ENCODE measurements around the gene HK1. TPM values are rescaled to one million over a fixed set of nuclear protein-coding genes. Genes with fewer than 3 reads are reported as not detected.
"Not testable (repeated sequence)": the region's sequence is repeated elsewhere in the genome, so short reads cannot be mapped to it uniquely, and the experiment has no call there.

Gene HK1
- polyA plus RNA-seq, 1 donor, result 19.3 TPM

GRCh38 chr10:69275444-69275843, 2.9 kb upstream of the HK1 start:
- no peak overlapping the region for H3K4me3 ChIP-seq (ENCODE audit: low read length)
- H3K4me1 ChIP-seq (ENCODE audit: control insufficient read depth, insufficient read depth, low read length), result no peaks in the 10 kb centered on the region
- no peaks in the 10 kb centered on the region for H3K36me3 ChIP-seq (ENCODE audit: control insufficient read depth, insufficient read depth, low read length)
- H3K27me3 ChIP-seq (ENCODE audit: control insufficient read depth, insufficient read depth, low read length), result no peaks in the 10 kb centered on the region
- no peak for DNase-seq
- WGBS (ENCODE audit: insufficient coverage, low lambda C conversion rate), result no CpG with 5 or more reads among the region's 1 CpG
- H3K9me3 ChIP-seq (ENCODE audit: control insufficient read depth, low read depth, low read length), result no peaks in the 10 kb centered on the region
- no peak overlapping the region for H3K27ac ChIP-seq (ENCODE audit: low read length)

- Histone ChIP-seq H3K4me3 (ENCODE audit: low read length) (no peak overlapping the region), H3K27me3 (ENCODE audit: control insufficient read depth, insufficient read depth, low read length) (peaks cover 2% of the 10 kb centered on the region), H3K9me3 (ENCODE audit: control insufficient read depth, low read depth, low read length) (no peaks in the 10 kb centered on the region), H3K36me3 (ENCODE audit: control insufficient read depth, insufficient read depth, low read length) (no peaks in the 10 kb centered on the region), H3K27ac (ENCODE audit: low read length) (no peak overlapping the region), H3K4me1 (ENCODE audit: control insufficient read depth, insufficient read depth, low read length) (no peaks in the 10 kb centered on the region)
- 100% methylated on average over 1 of the region's 6 CpGs for WGBS (ENCODE audit: insufficient coverage, low lambda C conversion rate)
- DNase-seq, result no peak
Observed at GRCh38 chr10:69276503-69276902, 1.8 kb upstream of the HK1 start.

- WGBS (ENCODE audit: insufficient coverage, low lambda C conversion rate), result no CpG with 5 or more reads among the region's 2 CpGs
- Histone ChIP-seq H3K4me1 (ENCODE audit: control insufficient read depth, insufficient read depth, low read length) (no peaks in the 10 kb centered on the region), H3K36me3 (ENCODE audit: control insufficient read depth, insufficient read depth, low read length) (no peaks in the 10 kb centered on the region), H3K27ac (ENCODE audit: low read length) (no peak overlapping the region), H3K27me3 (ENCODE audit: control insufficient read depth, insufficient read depth, low read length) (peaks cover 5% of the 10 kb centered on the region), H3K9me3 (ENCODE audit: control insufficient read depth, low read depth, low read length) (no peaks in the 10 kb centered on the region), H3K4me3 (ENCODE audit: low read length) (no peak overlapping the region)
- no peak for DNase-seq
Observed at GRCh38 chr10:69279110-69279509, 814 bp downstream of the HK1 start.

DNA sequence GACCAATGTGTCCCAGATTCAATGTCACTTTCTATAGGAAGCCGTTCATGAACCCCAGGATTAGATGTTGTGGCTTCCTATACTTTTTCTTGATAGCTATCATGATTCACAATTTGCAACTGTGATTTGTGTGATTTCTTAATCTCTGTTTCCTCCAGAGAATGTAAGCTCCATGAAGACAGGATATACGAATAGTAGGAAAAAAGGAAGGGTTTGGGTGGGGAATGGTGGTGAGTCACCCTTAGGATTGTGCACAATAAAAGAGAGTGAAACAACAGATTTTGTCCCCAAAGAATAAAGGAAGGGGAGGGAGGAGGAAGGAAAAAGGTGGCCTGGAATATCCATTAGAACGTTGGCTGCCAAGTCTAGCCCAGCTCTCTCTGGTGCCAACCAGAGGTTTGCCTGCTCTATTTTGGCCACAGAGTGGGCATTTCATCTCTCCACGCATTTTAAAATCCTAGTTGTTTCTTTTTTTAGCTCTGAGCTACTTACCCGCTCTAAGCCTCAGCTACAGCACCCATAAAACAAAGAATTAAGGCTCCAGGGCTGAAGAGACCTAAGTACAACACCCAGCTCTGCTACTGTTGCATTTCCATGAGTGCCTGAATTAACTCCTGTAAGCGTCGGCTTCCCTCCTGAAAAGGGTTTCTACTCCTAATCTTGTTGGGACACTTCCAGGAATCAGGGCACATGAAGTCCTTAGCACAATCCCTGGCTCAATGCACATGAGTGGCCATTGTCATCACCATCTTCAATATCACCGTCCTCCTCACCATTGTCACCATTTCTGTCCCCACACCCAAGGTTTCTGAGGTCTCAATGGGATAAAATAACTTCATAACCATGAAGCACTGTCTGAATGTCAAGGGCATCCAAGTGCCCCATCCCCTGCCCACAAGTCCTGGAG, 3.5 kb downstream of the HK1 start:
- WGBS (ENCODE audit: insufficient coverage, low lambda C conversion rate), result 100% methylated on average over 1 of the region's 8 CpGs
- Histone ChIP-seq H3K9me3 (ENCODE audit: control insufficient read depth, low read depth, low read length) (no peaks in the 10 kb centered on the region), H3K4me3 (ENCODE audit: low read length) (no peak overlapping the region), H3K36me3 (ENCODE audit: control insufficient read depth, insufficient read depth, low read length) (no peaks in the 10 kb centered on the region), H3K27me3 (ENCODE audit: control insufficient read depth, insufficient read depth, low read length) (peaks cover 9% of the 10 kb centered on the region), H3K4me1 (ENCODE audit: control insufficient read depth, insufficient read depth, low read length) (no peaks in the 10 kb centered on the region), H3K27ac (ENCODE audit: low read length) (no peak overlapping the region)
- DNase-seq, result no peak

DNA sequence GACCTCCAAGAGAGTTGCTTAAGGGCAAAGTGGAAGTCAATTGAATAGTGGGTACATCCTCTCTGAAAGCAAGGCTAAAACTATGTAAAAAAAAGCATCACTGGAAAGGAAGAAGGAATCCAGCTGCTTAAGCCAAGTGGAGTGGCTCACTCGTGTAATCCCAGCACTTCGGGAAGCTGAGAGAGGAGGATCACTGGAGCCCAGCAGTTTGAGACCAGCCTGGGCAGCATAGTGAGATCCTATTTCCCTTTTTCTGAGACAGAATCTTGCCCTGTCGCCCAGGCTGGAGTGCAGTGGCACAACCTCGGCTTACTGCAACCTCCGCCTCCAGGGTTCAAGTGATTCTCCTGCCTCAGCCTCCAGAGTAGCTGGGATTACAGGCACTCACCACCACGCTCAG, 6.1 kb downstream of the HK1 start:
- H3K9me3 ChIP-seq (ENCODE audit: control insufficient read depth, low read depth, low read length); H3K36me3 ChIP-seq (ENCODE audit: control insufficient read depth, insufficient read depth, low read length); H3K27me3 ChIP-seq (ENCODE audit: control insufficient read depth, insufficient read depth, low read length); H3K4me1 ChIP-seq (ENCODE audit: control insufficient read depth, insufficient read depth, low read length); DNase-seq; H3K27ac ChIP-seq (ENCODE audit: low read length); H3K4me3 ChIP-seq (ENCODE audit: low read length): not testable (repeated sequence)
- no CpG with 5 or more reads among the region's 6 CpGs for WGBS (ENCODE audit: insufficient coverage, low lambda C conversion rate)

GRCh38 chr10:69285699-69286098, 7.4 kb downstream of the HK1 start:
- no peak for DNase-seq
- H3K27me3 ChIP-seq (ENCODE audit: control insufficient read depth, insufficient read depth, low read length), result peaks cover 9% of the 10 kb centered on the region
- no peaks in the 10 kb centered on the region for H3K4me1 ChIP-seq (ENCODE audit: control insufficient read depth, insufficient read depth, low read length)
- no peak overlapping the region for H3K27ac ChIP-seq (ENCODE audit: low read length)
- 50% methylated on average over 1 of the region's 4 CpGs for WGBS (ENCODE audit: insufficient coverage, low lambda C conversion rate)
- no peaks in the 10 kb centered on the region for H3K36me3 ChIP-seq (ENCODE audit: control insufficient read depth, insufficient read depth, low read length)
- H3K4me3 ChIP-seq (ENCODE audit: low read length), result no peak overlapping the region
- no peaks in the 10 kb centered on the region for H3K9me3 ChIP-seq (ENCODE audit: control insufficient read depth, low read depth, low read length)

DNA sequence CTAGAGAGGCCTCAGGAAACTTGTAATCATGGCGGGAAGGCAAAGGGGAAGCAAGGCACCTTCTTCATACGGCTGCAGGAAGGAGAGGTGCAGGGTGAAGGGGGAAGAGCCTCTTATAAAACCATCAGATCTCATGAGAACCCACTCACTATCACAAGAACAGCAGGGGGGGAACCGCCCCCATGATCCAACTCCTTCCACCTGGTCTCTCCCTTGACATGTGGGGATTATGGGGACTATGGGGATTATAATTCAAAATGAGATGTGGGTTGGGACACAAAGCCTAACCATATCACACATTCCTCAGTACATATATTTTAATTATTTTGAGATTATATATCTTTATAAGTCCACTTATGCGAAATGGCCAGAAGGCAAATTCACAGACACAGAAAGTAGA, 8.9 kb downstream of the HK1 start:
- no peaks in the 10 kb centered on the region for H3K36me3 ChIP-seq (ENCODE audit: control insufficient read depth, insufficient read depth, low read length)
- H3K9me3 ChIP-seq (ENCODE audit: control insufficient read depth, low read depth, low read length), result no peaks in the 10 kb centered on the region
- DNase-seq, result no peak
- H3K4me3 ChIP-seq (ENCODE audit: low read length), result no peak overlapping the region
- WGBS (ENCODE audit: insufficient coverage, low lambda C conversion rate), result no CpG with 5 or more reads among the region's 4 CpGs
- peaks cover 8% of the 10 kb centered on the region for H3K27me3 ChIP-seq (ENCODE audit: control insufficient read depth, insufficient read depth, low read length)
- H3K4me1 ChIP-seq (ENCODE audit: control insufficient read depth, insufficient read depth, low read length), result no peaks in the 10 kb centered on the region
- H3K27ac ChIP-seq (ENCODE audit: low read length), result no peak overlapping the region

- H3K4me3 ChIP-seq (ENCODE audit: low read length), result no peak overlapping the region
- H3K9me3 ChIP-seq (ENCODE audit: control insufficient read depth, low read depth, low read length), result no peaks in the 10 kb centered on the region
- no peak for DNase-seq
- WGBS (ENCODE audit: insufficient coverage, low lambda C conversion rate), result no CpG with 5 or more reads among the region's 4 CpGs
- peaks cover 11% of the 10 kb centered on the region for H3K27me3 ChIP-seq (ENCODE audit: control insufficient read depth, insufficient read depth, low read length)
- no peaks in the 10 kb centered on the region for H3K36me3 ChIP-seq (ENCODE audit: control insufficient read depth, insufficient read depth, low read length)
- H3K27ac ChIP-seq (ENCODE audit: low read length), result no peak overlapping the region
- H3K4me1 ChIP-seq (ENCODE audit: control insufficient read depth, insufficient read depth, low read length), result no peaks in the 10 kb centered on the region
Observed at GRCh38 chr10:69290993-69291392, 12.7 kb downstream of the HK1 start.

GRCh38 chr10:69292459-69292858, 14.2 kb downstream of the HK1 start:
- H3K27ac ChIP-seq (ENCODE audit: low read length), result no peak overlapping the region
- H3K36me3 ChIP-seq (ENCODE audit: control insufficient read depth, insufficient read depth, low read length), result no peaks in the 10 kb centered on the region
- no peak overlapping the region for H3K4me3 ChIP-seq (ENCODE audit: low read length)
- WGBS (ENCODE audit: insufficient coverage, low lambda C conversion rate), result no CpG with 5 or more reads among the region's 3 CpGs
- H3K27me3 ChIP-seq (ENCODE audit: control insufficient read depth, insufficient read depth, low read length), result peaks cover 18% of the 10 kb centered on the region
- DNase-seq, result no peak
- H3K4me1 ChIP-seq (ENCODE audit: control insufficient read depth, insufficient read depth, low read length), result no peaks in the 10 kb centered on the region
- H3K9me3 ChIP-seq (ENCODE audit: control insufficient read depth, low read depth, low read length), result no peaks in the 10 kb centered on the region

- H3K4me1 ChIP-seq (ENCODE audit: control insufficient read depth, insufficient read depth, low read length), result no peaks in the 10 kb centered on the region
- WGBS (ENCODE audit: insufficient coverage, low lambda C conversion rate), result 100% methylated on average over 1 of the region's 11 CpGs
- peaks cover 18% of the 10 kb centered on the region for H3K27me3 ChIP-seq (ENCODE audit: control insufficient read depth, insufficient read depth, low read length)
- H3K36me3 ChIP-seq (ENCODE audit: control insufficient read depth, insufficient read depth, low read length), result no peaks in the 10 kb centered on the region
- no peak overlapping the region for H3K4me3 ChIP-seq (ENCODE audit: low read length)
- H3K9me3 ChIP-seq (ENCODE audit: control insufficient read depth, low read depth, low read length), result no peaks in the 10 kb centered on the region
- DNase-seq, result no peak
- H3K27ac ChIP-seq (ENCODE audit: low read length), result no peak overlapping the region
Observed at GRCh38 chr10:69295027-69295636, 16.8 kb downstream of the HK1 start.
